ENCODE results near the gene KLHL8. TPM values are rescaled to one million over a fixed set of nuclear protein-coding genes. Genes with fewer than 3 reads are reported as not detected.

Gene KLHL8
- total and polyA plus RNA-seq, 12 donors, result 2.1 to 14.8 (median 8.9) TPM

- no peaks in the 10 kb centered on the region for H3K9me3 ChIP-seq (replicated peaks in 1 of 3)
- DNase-seq, result no peak
- TF ChIP-seq CTCF (IDR thresholded peaks at IDR 0.05) (no peak), POLR2A (IDR thresholded peaks at IDR 0.05) (no peak)
- no peak overlapping the region for H3K4me3 ChIP-seq
- WGBS, 4 donors, result 54 to 68% (median 60%) methylated on average over 3 of the region's 3 CpGs
- no peaks in the 10 kb centered on the region for H3K4me1 ChIP-seq (replicated peaks in 1 of 2)
- intact Hi-C loops (cut with DNase I), result no loop called here
- no peaks in the 10 kb centered on the region for H3K36me3 ChIP-seq (replicated peaks in 1 of 2)
- no peak overlapping the region for H3K27ac ChIP-seq
- no peaks in the 10 kb centered on the region for H3K27me3 ChIP-seq
Measured at GRCh38 chr4:87266986-87267385, 46.6 kb upstream of the KLHL8 start.

GRCh38 chr4:87262886-87263285, 42.5 kb upstream of the KLHL8 start:
- no peaks in the 10 kb centered on the region for H3K27me3 ChIP-seq
- 92 to 100% (median 97%) methylated on average over 1 of the region's 1 CpG for WGBS, 4 donors
- no peak for TF ChIP-seq CTCF (IDR thresholded peaks at IDR 0.05)
- no peak overlapping the region for H3K4me3 ChIP-seq
- intact Hi-C loops (cut with DNase I), result no loop called here
- no peaks in the 10 kb centered on the region for H3K4me1 ChIP-seq (replicated peaks in 1 of 2)
- H3K9me3 ChIP-seq (replicated peaks in 1 of 3), result no peaks in the 10 kb centered on the region
- no peaks in the 10 kb centered on the region for H3K36me3 ChIP-seq (replicated peaks in 1 of 2)
- no peak overlapping the region for H3K27ac ChIP-seq
- no peak for DNase-seq

DNA sequence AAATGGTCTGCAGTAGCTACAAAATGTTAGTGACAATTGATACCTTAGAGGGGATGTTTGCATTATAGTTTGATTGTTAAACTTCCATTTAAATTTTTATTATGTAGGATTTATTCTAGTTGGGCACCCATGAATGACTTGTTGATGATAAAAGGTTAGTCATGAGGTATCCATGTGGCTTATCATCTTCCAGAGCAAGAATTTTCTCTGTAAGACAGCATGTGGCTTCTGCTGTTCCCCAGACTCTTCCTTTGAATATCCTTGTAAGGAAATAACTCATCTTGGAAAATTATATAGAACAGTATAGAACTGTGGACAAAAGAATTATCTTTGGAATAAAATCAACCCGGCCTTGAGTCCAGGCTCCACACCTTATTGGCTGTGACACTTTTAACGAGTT, 40.1 kb upstream of the KLHL8 start:
- no peak overlapping the region for H3K4me3 ChIP-seq
- intact Hi-C loops (cut with DNase I), result no loop called here
- no peak for DNase-seq
- H3K4me1 ChIP-seq (replicated peaks in 1 of 2), result no peaks in the 10 kb centered on the region
- no peaks in the 10 kb centered on the region for H3K27me3 ChIP-seq
- no peaks in the 10 kb centered on the region for H3K36me3 ChIP-seq (replicated peaks in 1 of 2)
- no peaks in the 10 kb centered on the region for H3K9me3 ChIP-seq (replicated peaks in 1 of 3)
- no peak overlapping the region for H3K27ac ChIP-seq
- 90 to 97% (median 92%) methylated on average over 2 of the region's 2 CpGs for WGBS, 4 donors
- TF ChIP-seq CTCF (IDR thresholded peaks at IDR 0.05) (no peak), POLR2A (IDR thresholded peaks at IDR 0.05) (no peak)

GRCh38 chr4:87258677-87259076, 38.3 kb upstream of the KLHL8 start:
- DNase-seq, result no peak
- H3K27me3 ChIP-seq, result no peaks in the 10 kb centered on the region
- intact Hi-C loops (cut with DNase I), result no loop called here
- WGBS, 4 donors, result 75 to 89% (median 79%) methylated on average over 2 of the region's 2 CpGs
- no peak overlapping the region for H3K27ac ChIP-seq
- H3K4me3 ChIP-seq, result no peak overlapping the region
- no peaks in the 10 kb centered on the region for H3K36me3 ChIP-seq (replicated peaks in 1 of 2)
- H3K9me3 ChIP-seq (replicated peaks in 1 of 3), result no peaks in the 10 kb centered on the region
- TF ChIP-seq CTCF (IDR thresholded peaks at IDR 0.05), result no peak
- no peak for TF ChIP-seq POLR2A (IDR thresholded peaks at IDR 0.05)
- no peaks in the 10 kb centered on the region for H3K4me1 ChIP-seq (replicated peaks in 1 of 2)

Data from adrenal gland (tissue), 12 donors.